Measurements from ENCODE around the gene RTP3. TPM values are rescaled to one million over a fixed set of nuclear protein-coding genes. Genes with fewer than 3 reads are reported as not detected.

The RTP3 gene
- polyA plus RNA-seq: not detected in 2 replicates

DNA sequence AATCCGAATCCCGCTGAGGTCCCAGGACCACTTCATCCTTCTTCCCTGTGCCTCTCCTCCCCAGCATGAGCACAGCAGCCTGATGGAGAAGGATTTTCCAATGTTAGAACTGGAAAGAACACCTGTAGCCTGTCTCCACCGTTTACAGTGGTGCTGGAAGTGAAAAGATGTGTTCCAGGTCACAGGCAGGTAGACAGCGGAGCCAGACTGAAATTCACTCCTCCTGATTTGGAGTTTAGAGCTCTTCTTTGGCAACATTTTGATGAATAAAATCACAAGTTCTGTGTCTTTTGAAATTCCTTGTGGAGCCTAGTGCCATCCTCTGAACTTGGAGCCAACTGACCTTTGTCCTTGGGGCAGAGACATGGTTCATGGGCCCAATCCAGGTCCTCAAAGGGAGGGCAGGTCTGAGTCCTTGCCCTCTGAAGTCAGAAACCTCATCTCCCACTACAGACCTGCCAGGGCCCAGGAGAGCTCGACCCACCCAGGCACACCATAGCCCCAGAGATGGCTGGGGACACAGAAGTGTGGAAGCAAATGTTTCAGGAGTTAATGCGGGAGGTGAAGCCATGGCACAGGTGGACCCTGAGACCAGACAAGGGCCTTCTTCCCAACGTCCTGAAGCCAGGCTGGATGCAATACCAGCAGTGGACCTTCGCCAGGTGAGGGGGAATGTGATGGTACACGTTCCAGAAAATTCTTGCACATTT is at the start of gene RTP3:
Gene RTP3 (plus strand): TSS at position 421 of the 710 bp plus-strand sequence. CDS start 87 bp downstream, at position 508.

DNA sequence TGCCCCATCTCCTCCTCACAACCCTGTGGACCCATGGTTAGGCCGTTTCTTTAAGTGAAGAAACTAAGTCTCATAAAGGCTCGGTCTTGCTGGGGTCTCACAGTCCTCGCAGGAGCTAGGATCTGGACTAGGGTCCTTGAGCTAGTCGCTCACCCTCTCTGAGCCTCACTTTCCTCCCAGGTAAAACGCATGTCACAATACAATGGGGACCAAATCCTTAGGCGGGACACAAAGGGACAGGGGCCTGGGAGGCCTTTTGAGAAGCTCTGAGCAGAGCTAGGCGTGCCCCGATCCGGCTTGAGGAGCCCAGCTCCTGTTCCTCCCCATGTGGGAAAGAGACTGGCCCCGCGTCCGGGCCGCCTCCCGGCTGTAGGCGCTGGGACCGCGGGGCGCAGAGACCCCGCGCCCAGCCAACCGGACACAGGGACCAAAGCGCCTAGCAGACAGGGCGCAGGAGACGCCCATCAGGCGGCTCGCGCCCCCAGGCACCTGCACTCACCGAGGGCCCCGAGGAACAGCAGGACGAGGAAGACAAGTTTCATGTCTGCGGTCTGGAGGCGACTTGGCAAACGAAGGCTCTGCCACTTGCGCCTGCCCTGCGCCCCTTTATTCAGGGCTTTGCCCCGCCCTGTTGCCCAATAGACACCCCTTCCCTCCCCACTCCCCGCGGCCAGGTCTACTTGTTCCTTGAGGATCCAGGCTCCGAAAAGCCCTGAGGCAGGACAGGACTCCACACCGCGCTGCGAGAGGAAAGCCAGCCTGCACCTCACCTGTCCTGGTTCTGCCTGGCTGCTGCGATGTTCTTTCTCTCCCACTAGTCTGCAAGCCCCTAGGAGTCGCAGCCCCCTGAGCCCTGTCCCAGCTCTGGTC is 33.2 kb upstream of the RTP3 start, which contains the start of gene LTF:
Gene LTF (minus strand): TSS at position 580 of the 870 bp plus-strand sequence. CDS start 38 bp downstream, at position 542.

Other genes with a start within 250 kb of the RTP3 start
- not detected in 2 replicates for gene CCR2, start 143.9 kb upstream of the RTP3 start, polyA plus RNA-seq
- gene CCR5, start 127.0 kb upstream of the RTP3 start, polyA plus RNA-seq: not detected in 2 replicates
- gene CCRL2, start 90.7 kb upstream of the RTP3 start, polyA plus RNA-seq: 0.15 TPM in 1 of 2 replicates, not detected in the other
- gene LTF, start 33.1 kb upstream of the RTP3 start, polyA plus RNA-seq: not detected in 2 replicates
- gene LRRC2, start 68.3 kb downstream of the RTP3 start, polyA plus RNA-seq: 0.04 and 1.6 TPM in 2 replicates
- gene FAM240A, start 114.5 kb downstream of the RTP3 start, polyA plus RNA-seq: not detected in 2 replicates
- gene ALS2CL, start 195.7 kb downstream of the RTP3 start, polyA plus RNA-seq: not detected in 2 replicates
- gene TMIE, start 203.4 kb downstream of the RTP3 start, polyA plus RNA-seq: 0.13 and 0.42 TPM in 2 replicates
- not detected in 2 replicates for gene PRSS50, start 219.9 kb downstream of the RTP3 start, polyA plus RNA-seq